ENCODE data around the gene MAP7.
"Not testable (repeated sequence)": the region's sequence is repeated elsewhere in the genome, so short reads cannot be mapped to it uniquely, and the experiment has no call there.

MAP7 gene

GRCh38 chr6:136330634-136331033 is 219.6 kb downstream of the MAP7 start:
- no peak for DNase-seq

GRCh38 chr6:136326038-136326553 is 224.1 kb downstream of the MAP7 start:
- no peak for DNase-seq

DNA sequence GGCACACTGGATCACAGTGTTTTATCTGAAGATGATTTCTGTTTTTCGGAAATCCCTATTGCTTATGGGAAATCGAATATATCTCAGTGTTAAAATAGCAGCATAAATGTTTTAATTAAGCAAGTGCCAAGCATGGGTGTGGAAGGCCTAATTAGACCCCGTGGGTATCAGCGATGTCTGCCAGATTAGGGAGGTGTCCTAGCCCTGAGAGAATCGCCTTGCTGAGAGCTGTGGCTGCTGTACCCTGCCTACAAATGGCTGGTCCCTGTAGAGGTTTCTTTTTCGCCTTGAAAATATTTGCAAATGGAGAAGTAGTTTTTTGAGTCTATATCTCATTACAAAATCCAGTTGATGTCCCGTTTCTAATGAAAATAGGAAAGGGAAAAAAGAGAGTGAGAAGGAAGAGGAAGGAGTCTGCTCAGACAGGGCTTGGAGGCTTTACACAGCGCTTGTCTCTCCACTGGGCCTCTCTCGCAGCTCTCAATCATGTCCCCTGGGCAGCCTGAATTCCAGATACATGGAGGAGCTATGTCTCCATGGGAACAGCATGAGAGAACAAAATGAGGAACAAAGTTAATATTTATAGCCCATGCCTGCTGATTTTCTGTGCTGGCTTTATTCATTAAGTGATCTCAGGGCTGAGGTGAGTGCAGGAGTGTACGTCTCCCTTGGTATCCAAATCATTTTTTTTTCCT is 225.4 kb downstream of the MAP7 start:
- no peak for DNase-seq

- no peak for DNase-seq
Measured at GRCh38 chr6:136323431-136324112, 226.7 kb downstream of the MAP7 start.

GRCh38 chr6:136319732-136320131 is 230.5 kb downstream of the MAP7 start:
- DNase-seq = no peak

- no peak for DNase-seq
Measured at GRCh38 chr6:136318676-136319075, 231.5 kb downstream of the MAP7 start.

DNA sequence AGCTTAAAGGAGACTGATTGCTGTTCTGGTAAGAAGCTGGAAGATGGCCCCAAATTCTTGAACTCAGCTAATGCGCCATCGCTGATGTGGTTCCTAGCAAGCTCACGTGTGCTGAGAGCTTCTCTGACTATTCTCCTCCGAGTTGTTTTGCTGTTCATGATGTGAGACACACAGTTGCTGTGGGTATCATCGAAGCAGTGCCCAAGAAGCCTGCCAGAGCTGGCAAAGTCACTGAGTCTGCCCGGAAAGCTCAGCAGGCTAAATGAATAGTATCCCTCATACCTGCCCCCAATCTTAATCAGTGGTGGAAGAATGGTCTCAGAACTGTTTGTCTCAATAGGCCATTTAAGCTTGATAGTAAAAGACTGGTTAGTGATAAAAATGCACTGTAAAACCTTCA is 232.3 kb downstream of the MAP7 start:
- DNase-seq = no peak

- DNase-seq = peak; percentile 14 to 41
Measured at GRCh38 chr6:136317021-136317694, 233.1 kb downstream of the MAP7 start.

GRCh38 chr6:136315594-136315993 is 234.6 kb downstream of the MAP7 start:
- no peak for DNase-seq

DNA sequence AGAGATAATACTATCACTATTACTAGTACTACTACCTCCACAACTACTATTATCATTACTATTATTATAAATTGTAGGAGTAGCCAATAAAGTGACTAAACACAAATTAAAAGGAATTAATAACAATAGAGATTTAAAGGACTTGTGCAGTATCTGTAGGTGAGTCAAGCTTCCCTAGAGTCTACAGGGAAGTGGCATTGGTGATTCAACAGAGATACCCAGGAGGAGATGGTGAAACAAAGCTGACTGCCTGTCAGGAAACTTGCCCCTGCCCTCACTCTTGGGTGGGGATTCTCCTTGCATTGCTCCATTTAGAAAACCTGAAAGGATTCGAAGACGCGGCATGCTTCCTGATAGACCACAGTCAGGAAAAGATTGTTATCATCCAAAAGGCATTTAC is 237.2 kb downstream of the MAP7 start:
- no peak for DNase-seq

GRCh38 chr6:136309729-136310311 is 240.4 kb downstream of the MAP7 start:
- DNase-seq = no peak

DNA sequence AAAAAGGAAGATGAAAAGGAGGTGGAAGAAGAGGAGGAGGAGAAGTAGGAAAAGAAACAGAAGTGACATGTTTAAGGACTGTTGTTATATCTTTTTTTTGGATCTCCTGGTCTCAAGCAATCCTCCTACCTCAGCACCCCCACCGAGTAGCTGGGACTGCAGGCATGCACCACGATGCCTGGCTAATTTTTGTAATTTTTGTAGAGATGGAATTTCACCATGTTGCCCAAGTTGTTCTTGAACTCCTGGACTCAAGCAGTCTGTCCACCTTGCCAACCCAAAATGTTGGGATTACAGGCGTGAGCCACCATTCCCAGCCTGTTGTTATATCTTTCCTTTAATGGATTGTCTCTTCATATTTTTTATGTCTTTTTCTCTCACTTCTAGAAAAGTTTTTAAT is 241.1 kb downstream of the MAP7 start:
- DNase-seq = no peak

DNA sequence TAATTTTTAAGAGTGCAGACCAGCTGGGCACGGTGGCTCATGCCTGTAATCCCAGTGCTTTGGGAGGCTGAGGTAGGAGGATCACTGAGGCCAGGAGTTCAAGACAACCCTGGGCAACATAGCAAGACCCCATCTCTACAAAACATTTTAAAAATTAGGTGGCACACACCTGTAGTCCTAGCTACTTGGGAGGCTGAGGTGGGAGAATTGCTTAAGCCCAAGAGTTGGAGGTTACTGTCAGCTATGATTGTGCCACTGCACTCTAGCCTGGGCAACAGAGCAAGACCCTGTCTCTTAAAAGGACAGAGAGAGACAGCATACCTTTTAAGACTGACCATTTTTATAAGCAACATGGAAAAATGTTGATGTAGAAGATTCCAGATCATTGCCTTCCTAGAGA is 241.8 kb downstream of the MAP7 start:
- not testable (repeated sequence) for DNase-seq

- no peak for DNase-seq
Measured at GRCh38 chr6:136307351-136307750, 242.9 kb downstream of the MAP7 start.

GRCh38 chr6:136306466-136306865 is 243.8 kb downstream of the MAP7 start:
- no peak for DNase-seq

DNA sequence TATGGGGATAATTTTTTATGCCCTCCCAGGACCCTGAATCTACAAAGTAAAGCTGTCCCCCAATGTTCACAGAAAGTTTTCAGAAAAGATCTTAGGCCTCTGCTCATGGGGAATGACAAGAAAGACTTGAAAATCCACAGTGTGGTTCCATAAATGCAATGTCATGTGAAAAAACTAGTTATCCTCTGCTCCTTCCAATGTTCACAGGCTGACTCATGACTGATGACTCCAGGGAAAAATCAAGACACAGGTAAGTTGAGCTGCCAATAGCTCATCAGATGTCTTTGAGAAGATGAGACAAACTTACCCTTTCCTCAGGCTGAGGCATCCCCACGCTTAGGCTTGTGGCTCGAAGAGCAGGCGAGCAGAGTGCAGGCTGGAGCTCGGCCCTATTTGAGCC is 245.8 kb downstream of the MAP7 start:
- DNase-seq = no peak

DNA sequence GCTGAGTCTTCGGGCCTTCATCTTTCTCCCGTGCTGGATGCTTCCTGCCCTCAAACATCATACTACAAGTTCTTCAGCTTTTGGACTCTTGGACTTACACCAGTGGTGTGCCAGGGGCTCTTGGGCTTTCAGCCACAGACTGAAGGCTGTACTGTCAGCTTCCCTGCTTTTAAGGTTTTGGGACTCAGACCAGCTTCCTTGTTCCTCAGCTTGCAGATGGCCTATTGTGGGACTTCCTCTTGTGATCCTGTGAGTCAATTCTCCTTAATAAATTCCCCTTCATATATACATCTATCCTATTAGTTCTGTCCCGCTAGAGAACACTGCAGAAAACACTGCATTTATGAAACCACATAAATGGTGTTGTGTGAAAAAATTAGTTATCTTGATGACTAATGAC is 246.7 kb downstream of the MAP7 start:
- DNase-seq = no peak

- no peak for DNase-seq
Measured at GRCh38 chr6:136294621-136295020, 255.6 kb downstream of the MAP7 start.

All from SW 1271 (cell line).